ENCODE results near the gene BCL2L2. TPM values are rescaled to one million over a fixed set of nuclear protein-coding genes. Genes with fewer than 3 reads are reported as not detected.

The BCL2L2 gene, protein sequence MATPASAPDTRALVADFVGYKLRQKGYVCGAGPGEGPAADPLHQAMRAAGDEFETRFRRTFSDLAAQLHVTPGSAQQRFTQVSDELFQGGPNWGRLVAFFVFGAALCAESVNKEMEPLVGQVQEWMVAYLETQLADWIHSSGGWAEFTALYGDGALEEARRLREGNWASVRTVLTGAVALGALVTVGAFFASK
- total RNA-seq (2014; rRNA removed; shearing (Covaris generic)) (7.2 and 8.6 TPM in 2 replicates), total RNA-seq (2022) (17.4 and 18.0 TPM in 2 replicates), Bru-seq, nascent RNA (percentile 82 among the genes with signal in this experiment), BruChase-seq, experiment 1, labeled RNA remaining after a 6-hour chase (percentile 96 among the genes with signal in this experiment), BruChase-seq, experiment 2, labeled RNA remaining after a 2-hour chase (percentile 95 among the genes with signal in this experiment)
- long read RNA-seq, partial matches to known transcripts: 2 of 9 reads
- long read RNA-seq, other reads (novel, unspliced or antisense): 6 of 9 reads

DNA sequence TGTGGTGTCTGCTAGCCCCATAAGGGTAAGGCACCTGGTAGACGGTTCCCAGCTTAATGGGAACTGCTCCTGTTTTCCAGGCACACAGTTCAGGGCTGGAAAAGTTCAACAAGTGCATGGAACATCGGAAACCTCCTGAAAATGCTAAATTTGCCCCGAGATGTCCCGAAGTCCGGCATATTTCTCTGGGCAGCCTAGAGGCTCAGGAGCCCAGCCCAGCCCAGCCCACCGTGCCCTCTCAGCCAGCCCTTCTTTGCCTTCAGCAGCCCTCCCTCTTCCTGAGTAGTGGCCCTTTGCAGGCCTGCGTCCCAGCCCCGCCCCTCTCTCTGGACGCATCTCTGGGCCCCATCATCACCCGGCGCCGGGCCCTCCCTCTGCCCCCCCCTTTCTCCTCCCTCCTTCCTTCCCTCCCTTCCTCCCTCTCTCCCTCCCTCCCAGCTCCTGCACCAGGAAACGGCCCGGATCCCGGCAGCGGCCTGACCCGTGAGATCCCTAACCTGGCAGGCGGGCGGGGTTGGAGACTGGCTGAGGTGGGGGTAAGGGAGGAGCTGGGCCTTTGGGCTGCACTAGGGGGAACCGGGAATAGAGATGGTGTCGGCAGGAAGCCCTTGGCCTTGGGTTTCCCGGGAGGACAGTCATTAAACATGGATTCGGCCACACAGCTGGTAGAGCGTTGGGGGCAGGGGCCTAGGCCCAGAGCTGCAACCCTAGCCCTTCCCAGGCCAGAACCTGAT is at the start of gene BCL2L2:
BCL2L2 (plus strand) TSS at position 422 of the 734 bp plus-strand sequence. CDS start 935 bp downstream, outside the sequence.
- TSS peak; percentile 27 for BruUV-seq (replicated peaks)
- Histone ChIP-seq H2AFZ (ENCODE audit: low read length) (peak within 1 kb of the TSS; percentile 79), H3K36me3 (ENCODE audit: insufficient read depth, low read length) (no peaks in the 10 kb centered on the region; the same call in 1 of the 2 replicates), H3K9me3 (ENCODE audit: low read length) (no peaks in the 10 kb centered on the region), H3K4me2 (ENCODE audit: low read length) (peak within 1 kb of the TSS; percentile 81), H3K27ac (ENCODE audit: low read depth, low read length, poor library complexity, severe bottlenecking) (peak within 1 kb of the TSS; percentile 37), H4K20me1 (ENCODE audit: insufficient read depth, low read length) (no peaks in the 10 kb centered on the region), H3K4me1 (ENCODE audit: insufficient read depth, low read length, poor library complexity, severe bottlenecking) (peaks cover 32% of the 10 kb centered on the region), H3K79me2 (ENCODE audit: insufficient read depth, low read depth, low read length) (no peaks in the 10 kb centered on the region; the same call in 1 of the 2 replicates), H3K9me2 (ENCODE audit: insufficient read depth, low read length) (no peaks in the 10 kb centered on the region), H3K4me3 (ENCODE audit: low read depth, low read length, poor library complexity, severe bottlenecking) (peak within 1 kb of the TSS; percentile 77)
- ChIA-PET POLR2A (interaction anchor here (0.6 to 9.4 kb wide), 4 partner anchors 14 to 447 kb away, joined by 5 to 122 read pairs (median 11); partner anchors contain the start of genes HOMEZ and PABPN1), CTCF (ENCODE audit: unreplicated experiment) (interaction anchor here (0.6 to 1.5 kb wide), 3 partner anchors 14 to 214 kb away, joined by 3 to 5 read pairs (median 5); no protein-coding TSS in a partner anchor)
- intact Hi-C loops (cut with micrococcal nuclease; ENCODE audit: unreplicated experiment): loop anchor here (2.0 to 10.0 kb wide), 2 partner anchors 14 to 838 kb away; partner anchors contain the start of genes EMC9, PABPN1, PSME2 and RNF31
- peak; percentile 74 for DNase-seq (ENCODE audit: low spot score)
- TF ChIP-seq, protein P1, sequence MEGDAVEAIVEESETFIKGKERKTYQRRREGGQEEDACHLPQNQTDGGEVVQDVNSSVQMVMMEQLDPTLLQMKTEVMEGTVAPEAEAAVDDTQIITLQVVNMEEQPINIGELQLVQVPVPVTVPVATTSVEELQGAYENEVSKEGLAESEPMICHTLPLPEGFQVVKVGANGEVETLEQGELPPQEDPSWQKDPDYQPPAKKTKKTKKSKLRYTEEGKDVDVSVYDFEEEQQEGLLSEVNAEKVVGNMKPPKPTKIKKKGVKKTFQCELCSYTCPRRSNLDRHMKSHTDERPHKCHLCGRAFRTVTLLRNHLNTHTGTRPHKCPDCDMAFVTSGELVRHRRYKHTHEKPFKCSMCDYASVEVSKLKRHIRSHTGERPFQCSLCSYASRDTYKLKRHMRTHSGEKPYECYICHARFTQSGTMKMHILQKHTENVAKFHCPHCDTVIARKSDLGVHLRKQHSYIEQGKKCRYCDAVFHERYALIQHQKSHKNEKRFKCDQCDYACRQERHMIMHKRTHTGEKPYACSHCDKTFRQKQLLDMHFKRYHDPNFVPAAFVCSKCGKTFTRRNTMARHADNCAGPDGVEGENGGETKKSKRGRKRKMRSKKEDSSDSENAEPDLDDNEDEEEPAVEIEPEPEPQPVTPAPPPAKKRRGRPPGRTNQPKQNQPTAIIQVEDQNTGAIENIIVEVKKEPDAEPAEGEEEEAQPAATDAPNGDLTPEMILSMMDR (conservative IDR thresholded peaks at IDR 0.05; ENCODE audit: low read length): no peak
- no peak for TF ChIP-seq EZH2phosphoT487 (IDR thresholded peaks at IDR 0.05; ENCODE audit: borderline replicate concordance, low read depth, low read length)

DNA sequence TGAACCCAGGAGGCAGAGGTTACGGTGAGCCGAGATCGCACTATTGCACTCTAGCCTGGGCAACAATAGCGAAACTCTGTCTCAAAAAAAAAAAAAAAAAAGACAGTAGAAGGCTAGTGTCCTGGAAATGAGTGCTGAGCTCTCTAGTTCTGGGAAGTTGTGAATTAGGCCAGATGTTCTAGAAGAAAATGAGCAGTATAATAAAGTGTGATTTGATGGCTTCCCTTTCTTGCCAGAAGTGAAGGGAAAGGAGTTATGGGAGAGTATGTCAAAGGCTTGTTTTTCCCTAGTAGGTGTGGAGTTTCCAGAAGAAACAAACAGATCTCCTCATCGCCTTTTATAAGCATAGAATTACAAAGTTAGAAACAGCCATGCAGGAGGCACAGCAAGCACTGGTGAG is 48.4 kb upstream of the BCL2L2 start:
- POLR2A ChIA-PET: interaction anchor here (0.7 to 1.2 kb wide), 3 partner anchors 9 to 138 kb away, joined by 3 to 7 read pairs (median 4); no protein-coding TSS in a partner anchor
- BruUV-seq (replicated peaks): no TSS peak

More for the DNA sequence above, 48.4 kb upstream of the BCL2L2 start:
- DNase-seq (ENCODE audit: low spot score): no peak
- Histone ChIP-seq H3K4me2 (ENCODE audit: low read length) (no peak overlapping the region), H3K9me2 (ENCODE audit: insufficient read depth, low read length) (no peaks in the 10 kb centered on the region), H3K4me3 (ENCODE audit: low read depth, low read length, poor library complexity, severe bottlenecking) (no peak overlapping the region), H3K27ac (ENCODE audit: low read depth, low read length, poor library complexity, severe bottlenecking) (no peak overlapping the region), H3K36me3 (ENCODE audit: insufficient read depth, low read length) (no peaks in the 10 kb centered on the region), H2AFZ (ENCODE audit: low read length) (no peak overlapping the region), H3K9me3 (ENCODE audit: low read length) (no peaks in the 10 kb centered on the region), H3K4me1 (ENCODE audit: insufficient read depth, low read length, poor library complexity, severe bottlenecking) (no peaks in the 10 kb centered on the region), H4K20me1 (ENCODE audit: insufficient read depth, low read length) (no peaks in the 10 kb centered on the region), H3K79me2 (ENCODE audit: insufficient read depth, low read depth, low read length) (no peaks in the 10 kb centered on the region)
- CTCF ChIA-PET (ENCODE audit: unreplicated experiment): no interaction called here
- TF ChIP-seq, protein P1 (conservative IDR thresholded peaks at IDR 0.05; ENCODE audit: low read length): no peak
- TF ChIP-seq EZH2phosphoT487 (IDR thresholded peaks at IDR 0.05; ENCODE audit: borderline replicate concordance, low read depth, low read length): no peak
- intact Hi-C loops (cut with micrococcal nuclease; ENCODE audit: unreplicated experiment): no loop called here
